Measurements from ENCODE around the gene DNMBP.

Gene DNMBP

GRCh38 chr10:99998889-99999288 lies 10.9 kb downstream of the DNMBP start:
- Histone ChIP-seq H2BK5ac (ENCODE audit: low read length) (no peak overlapping the region), H3K23ac (ENCODE audit: low read depth, low read length, poor library complexity) (no peak overlapping the region), H3K18ac (ENCODE audit: low read length) (no peak overlapping the region), H2BK15ac (ENCODE audit: low read length) (no peak overlapping the region), H3K4me3 (ENCODE audit: low read length in 2 of 2) (no peak overlapping the region), H3K9ac (ENCODE audit: low read depth, low read length, poor library complexity) (no peak overlapping the region), H2AK5ac (ENCODE audit: low read depth, low read length) (no peak overlapping the region), H2BK120ac (ENCODE audit: low read depth, low read length) (no peak overlapping the region), H3K9me3 (replicated peaks in 1 of 2; ENCODE audit: control insufficient read depth in 2 of 2, insufficient read depth in 1 of 2, low read depth in 1 of 2, low read length in 2 of 2) (no peaks in the 10 kb centered on the region), H3K27ac (replicated peaks; ENCODE audit: low read length) (no peak overlapping the region), H3K14ac (ENCODE audit: low read length) (no peak overlapping the region), H4K91ac (ENCODE audit: low read depth, low read length, poor library complexity) (no peak overlapping the region), H3K27me3 (ENCODE audit: control insufficient read depth in 3 of 3, insufficient read depth in 3 of 3, low read depth in 1 of 3, low read length in 3 of 3) (no peaks in the 10 kb centered on the region), H2BK12ac (ENCODE audit: low read length) (no peak overlapping the region), H2AFZ (ENCODE audit: low read length) (no peak overlapping the region), H3K79me1 (ENCODE audit: low read depth, low read length) (no peaks in the 10 kb centered on the region), H3K4me2 (ENCODE audit: insufficient read depth, low read length, poor library complexity, severe bottlenecking) (no peak overlapping the region), H3K4me1 (ENCODE audit: control insufficient read depth in 2 of 2, insufficient read depth in 1 of 2, low read depth in 1 of 2, low read length in 2 of 2) (peaks cover 2 to 13% of the 10 kb centered on the region in 2 donors), H3K4ac (ENCODE audit: low read length) (no peak overlapping the region), H3K36me3 (replicated peaks in 1 of 2; ENCODE audit: control insufficient read depth in 2 of 2, insufficient read depth in 2 of 2, low read length in 2 of 2) (no peaks in the 10 kb centered on the region), H4K8ac (ENCODE audit: low read depth, low read length) (no peak overlapping the region)
- WGBS, 2 donors (ENCODE audit: extremely low coverage in 2 of 2, insufficient read length in 2 of 2, insufficient replicate concordance in 1 of 2), result no CpG with 5 or more reads among the region's 6 CpGs
- DNase-seq (ENCODE audit: low spot score), result no peak

GRCh38 chr10:99996671-99997648 lies 12.8 kb downstream of the DNMBP start:
- peaks cover 2 to 13% of the 10 kb centered on the region in 2 donors for H3K4me1 ChIP-seq (ENCODE audit: control insufficient read depth in 2 of 2, insufficient read depth in 1 of 2, low read depth in 1 of 2, low read length in 2 of 2)
- H3K4me3 ChIP-seq (ENCODE audit: low read length in 2 of 2), result no peak overlapping the region
- H3K9me3 ChIP-seq (replicated peaks in 1 of 2; ENCODE audit: control insufficient read depth in 2 of 2, insufficient read depth in 1 of 2, low read depth in 1 of 2, low read length in 2 of 2), result no peaks in the 10 kb centered on the region
- no peak overlapping the region for H3K4ac ChIP-seq (ENCODE audit: low read length)
- H3K36me3 ChIP-seq (replicated peaks in 1 of 2; ENCODE audit: control insufficient read depth in 2 of 2, insufficient read depth in 2 of 2, low read length in 2 of 2), result no peaks in the 10 kb centered on the region
- no peak overlapping the region for H3K4me2 ChIP-seq (ENCODE audit: insufficient read depth, low read length, poor library complexity, severe bottlenecking)
- H4K8ac ChIP-seq (ENCODE audit: low read depth, low read length), result no peak overlapping the region
- H3K79me1 ChIP-seq (ENCODE audit: low read depth, low read length), result no peaks in the 10 kb centered on the region
- H3K9ac ChIP-seq (ENCODE audit: low read depth, low read length, poor library complexity), result no peak overlapping the region
- no peak overlapping the region for H2BK5ac ChIP-seq (ENCODE audit: low read length)
- no peak overlapping the region for H2BK120ac ChIP-seq (ENCODE audit: low read depth, low read length)
- no peak overlapping the region for H2AK5ac ChIP-seq (ENCODE audit: low read depth, low read length)
- no peaks in the 10 kb centered on the region for H3K27me3 ChIP-seq (ENCODE audit: control insufficient read depth in 3 of 3, insufficient read depth in 3 of 3, low read depth in 1 of 3, low read length in 3 of 3)
- H3K18ac ChIP-seq (ENCODE audit: low read length), result no peak overlapping the region
- DNase-seq (ENCODE audit: low spot score), result no peak
- no peak overlapping the region for H3K14ac ChIP-seq (ENCODE audit: low read length)
- no peak overlapping the region for H2AFZ ChIP-seq (ENCODE audit: low read length)
- H3K27ac ChIP-seq (replicated peaks; ENCODE audit: low read length), result no peak overlapping the region
- no peak overlapping the region for H4K91ac ChIP-seq (ENCODE audit: low read depth, low read length, poor library complexity)
- H2BK15ac ChIP-seq (ENCODE audit: low read length), result no peak overlapping the region
- H3K23ac ChIP-seq (ENCODE audit: low read depth, low read length, poor library complexity), result no peak overlapping the region
- no peak overlapping the region for H2BK12ac ChIP-seq (ENCODE audit: low read length)
- WGBS, 2 donors (ENCODE audit: extremely low coverage in 2 of 2, insufficient read length in 2 of 2, insufficient replicate concordance in 1 of 2), result no CpG with 5 or more reads among the region's 4 CpGs

GRCh38 chr10:99995713-99996112 lies 14.0 kb downstream of the DNMBP start:
- Histone ChIP-seq H3K4me2 (ENCODE audit: insufficient read depth, low read length, poor library complexity, severe bottlenecking) (no peak overlapping the region), H4K91ac (ENCODE audit: low read depth, low read length, poor library complexity) (no peak overlapping the region), H3K4ac (ENCODE audit: low read length) (no peak overlapping the region), H2BK120ac (ENCODE audit: low read depth, low read length) (no peak overlapping the region), H3K79me1 (ENCODE audit: low read depth, low read length) (no peaks in the 10 kb centered on the region), H3K36me3 (replicated peaks in 1 of 2; ENCODE audit: control insufficient read depth in 2 of 2, insufficient read depth in 2 of 2, low read length in 2 of 2) (no peaks in the 10 kb centered on the region), H3K9me3 (replicated peaks in 1 of 2; ENCODE audit: control insufficient read depth in 2 of 2, insufficient read depth in 1 of 2, low read depth in 1 of 2, low read length in 2 of 2) (no peaks in the 10 kb centered on the region), H2AFZ (ENCODE audit: low read length) (no peak overlapping the region), H4K8ac (ENCODE audit: low read depth, low read length) (no peak overlapping the region), H2AK5ac (ENCODE audit: low read depth, low read length) (no peak overlapping the region), H2BK15ac (ENCODE audit: low read length) (no peak overlapping the region), H3K14ac (ENCODE audit: low read length) (no peak overlapping the region), H3K9ac (ENCODE audit: low read depth, low read length, poor library complexity) (no peak overlapping the region), H3K4me1 (ENCODE audit: control insufficient read depth in 2 of 2, insufficient read depth in 1 of 2, low read depth in 1 of 2, low read length in 2 of 2) (peaks cover 2 to 13% of the 10 kb centered on the region in 2 donors), H2BK5ac (ENCODE audit: low read length) (no peak overlapping the region), H3K27me3 (ENCODE audit: control insufficient read depth in 3 of 3, insufficient read depth in 3 of 3, low read depth in 1 of 3, low read length in 3 of 3) (no peaks in the 10 kb centered on the region), H2BK12ac (ENCODE audit: low read length) (no peak overlapping the region), H3K18ac (ENCODE audit: low read length) (no peak overlapping the region), H3K27ac (replicated peaks; ENCODE audit: low read length) (no peak overlapping the region), H3K23ac (ENCODE audit: low read depth, low read length, poor library complexity) (no peak overlapping the region), H3K4me3 (ENCODE audit: low read length in 2 of 2) (no peak overlapping the region)
- DNase-seq (ENCODE audit: low spot score), result no peak
- WGBS, 2 donors (ENCODE audit: extremely low coverage in 2 of 2, insufficient read length in 2 of 2, insufficient replicate concordance in 1 of 2), result no CpG with 5 or more reads among the region's 3 CpGs

DNA sequence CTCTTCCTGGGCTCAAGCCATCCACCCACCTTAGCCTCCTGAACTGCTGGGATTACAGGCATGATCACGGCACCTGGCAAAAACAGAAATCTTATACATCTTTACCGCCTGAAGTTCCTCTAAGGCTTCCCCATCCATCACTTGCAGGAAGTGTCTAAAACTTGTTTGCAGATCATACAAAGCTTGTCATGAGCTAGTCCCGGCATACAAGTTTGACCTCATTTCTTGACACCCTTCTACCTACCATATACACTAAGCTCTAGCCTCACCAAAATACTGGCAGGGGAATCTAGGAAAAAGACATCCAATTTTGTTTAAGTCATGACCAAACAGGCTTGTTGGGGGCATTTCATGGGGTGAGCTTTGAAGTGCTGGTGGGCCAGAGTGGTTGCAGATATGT lies 14.5 kb downstream of the DNMBP start:
- no peaks in the 10 kb centered on the region for H3K36me3 ChIP-seq (replicated peaks in 1 of 2; ENCODE audit: control insufficient read depth in 2 of 2, insufficient read depth in 2 of 2, low read length in 2 of 2)
- H3K27ac ChIP-seq (replicated peaks; ENCODE audit: low read length), result no peak overlapping the region
- H3K27me3 ChIP-seq (ENCODE audit: control insufficient read depth in 3 of 3, insufficient read depth in 3 of 3, low read depth in 1 of 3, low read length in 3 of 3), result no peaks in the 10 kb centered on the region
- H2BK12ac ChIP-seq (ENCODE audit: low read length), result no peak overlapping the region
- H2BK15ac ChIP-seq (ENCODE audit: low read length), result no peak overlapping the region
- H3K4ac ChIP-seq (ENCODE audit: low read length), result no peak overlapping the region
- H2AK5ac ChIP-seq (ENCODE audit: low read depth, low read length), result no peak overlapping the region
- H4K91ac ChIP-seq (ENCODE audit: low read depth, low read length, poor library complexity), result no peak overlapping the region
- no peak overlapping the region for H4K8ac ChIP-seq (ENCODE audit: low read depth, low read length)
- H3K9ac ChIP-seq (ENCODE audit: low read depth, low read length, poor library complexity), result no peak overlapping the region
- WGBS, 2 donors (ENCODE audit: extremely low coverage in 2 of 2, insufficient read length in 2 of 2, insufficient replicate concordance in 1 of 2), result no CpG with 5 or more reads among the region's 3 CpGs
- no peak for DNase-seq (ENCODE audit: low spot score)
- no peak overlapping the region for H3K4me3 ChIP-seq (ENCODE audit: low read length in 2 of 2)
- H3K4me1 ChIP-seq (ENCODE audit: control insufficient read depth in 2 of 2, insufficient read depth in 1 of 2, low read depth in 1 of 2, low read length in 2 of 2), result peaks cover 2 to 13% of the 10 kb centered on the region in 2 donors
- H3K14ac ChIP-seq (ENCODE audit: low read length), result no peak overlapping the region
- H3K23ac ChIP-seq (ENCODE audit: low read depth, low read length, poor library complexity), result no peak overlapping the region
- no peak overlapping the region for H3K18ac ChIP-seq (ENCODE audit: low read length)
- no peak overlapping the region for H2AFZ ChIP-seq (ENCODE audit: low read length)
- H3K79me1 ChIP-seq (ENCODE audit: low read depth, low read length), result no peaks in the 10 kb centered on the region
- no peaks in the 10 kb centered on the region for H3K9me3 ChIP-seq (replicated peaks in 1 of 2; ENCODE audit: control insufficient read depth in 2 of 2, insufficient read depth in 1 of 2, low read depth in 1 of 2, low read length in 2 of 2)
- no peak overlapping the region for H3K4me2 ChIP-seq (ENCODE audit: insufficient read depth, low read length, poor library complexity, severe bottlenecking)
- no peak overlapping the region for H2BK5ac ChIP-seq (ENCODE audit: low read length)
- H2BK120ac ChIP-seq (ENCODE audit: low read depth, low read length), result no peak overlapping the region

Data from neuronal stem cell (in vitro differentiated cells).